ENCODE results near the gene STXBP6. TPM values are rescaled to one million over a fixed set of nuclear protein-coding genes. Genes with fewer than 3 reads are reported as not detected.

The STXBP6 gene
- total RNA-seq, 1 experiment from 2014 or later = not detected

- Histone ChIP-seq H3K4me3 (ENCODE audit: low read depth in 2 of 2, low read length in 2 of 2) (no peak overlapping the region), H3K36me3 (ENCODE audit: control insufficient read depth, insufficient read depth, low read length) (no peaks in the 10 kb centered on the region), H3K9me3 (ENCODE audit: control insufficient read depth, insufficient read depth, low read depth, low read length) (no peaks in the 10 kb centered on the region), H3K27me3 (ENCODE audit: control insufficient read depth, insufficient read depth, low read length) (no peaks in the 10 kb centered on the region), H3K4me1 (ENCODE audit: control insufficient read depth, insufficient read depth, low read length) (no peaks in the 10 kb centered on the region), H3K27ac (ENCODE audit: low read length) (no peak overlapping the region)
- BruUV-seq (replicated peaks) = no TSS peak
- TF ChIP-seq SIN3A (IDR thresholded peaks at IDR 0.05; ENCODE audit: borderline replicate concordance, insufficient read depth, low read depth, low read length) (no peak), REST (IDR thresholded peaks at IDR 0.05; ENCODE audit: insufficient read depth in 1 of 2, low read depth in 2 of 2, low read length in 1 of 2) (no peak), POLR2AphosphoS5 (IDR thresholded peaks at IDR 0.05; ENCODE audit: low read depth, low read length) (no peak), TCF7L2 (IDR thresholded peaks at IDR 0.05; ENCODE audit: low read depth, low read length) (no peak), CTCF (IDR thresholded peaks at IDR 0.05) (no peak)
- ATAC-seq (no peak), DNase-seq (ENCODE audit: low read depth, low spot score) (no peak)
- intact Hi-C loops (cut with micrococcal nuclease; ENCODE audit: unreplicated experiment) = no loop called here
- in situ Hi-C loops (cut with HindIII; ENCODE audit: low pct_unique_long_range_greater_than_20kb, low sequenced_read_pairs) = no loop called here
- POLR2A ChIA-PET = no interaction called here
- CTCF ChIA-PET = no interaction called here
Measured at GRCh38 chr14:24834956-24835355, 215.0 kb downstream of the STXBP6 start.

- no TSS peak for BruUV-seq (replicated peaks)
- H3K27me3 ChIP-seq (ENCODE audit: control insufficient read depth, insufficient read depth, low read length) = no peaks in the 10 kb centered on the region
- DNase-seq (ENCODE audit: low read depth, low spot score) (no peak), ATAC-seq (no peak)
- H3K4me3 ChIP-seq (ENCODE audit: low read depth in 2 of 2, low read length in 2 of 2) = no peak overlapping the region
- H3K36me3 ChIP-seq (ENCODE audit: control insufficient read depth, insufficient read depth, low read length) = no peaks in the 10 kb centered on the region
- no peaks in the 10 kb centered on the region for H3K9me3 ChIP-seq (ENCODE audit: control insufficient read depth, insufficient read depth, low read depth, low read length)
- H3K27ac ChIP-seq (ENCODE audit: low read length) = no peak overlapping the region
- TF ChIP-seq TCF7L2 (IDR thresholded peaks at IDR 0.05; ENCODE audit: low read depth, low read length) (no peak), SIN3A (IDR thresholded peaks at IDR 0.05; ENCODE audit: borderline replicate concordance, insufficient read depth, low read depth, low read length) (no peak), POLR2AphosphoS5 (IDR thresholded peaks at IDR 0.05; ENCODE audit: low read depth, low read length) (no peak), REST (IDR thresholded peaks at IDR 0.05; ENCODE audit: insufficient read depth in 1 of 2, low read depth in 2 of 2, low read length in 1 of 2) (no peak), CTCF (IDR thresholded peaks at IDR 0.05) (no peak)
- intact Hi-C loops (cut with micrococcal nuclease; ENCODE audit: unreplicated experiment) (no loop called here), in situ Hi-C loops (cut with HindIII; ENCODE audit: low pct_unique_long_range_greater_than_20kb, low sequenced_read_pairs) (no loop called here)
- ChIA-PET POLR2A (no interaction called here), CTCF (no interaction called here)
- H3K4me1 ChIP-seq (ENCODE audit: control insufficient read depth, insufficient read depth, low read length) = no peaks in the 10 kb centered on the region
Measured at GRCh38 chr14:24833385-24833784, 216.6 kb downstream of the STXBP6 start.
